ENCODE data around the gene PNCK.
"Not testable (repeated sequence)": the region's sequence is repeated elsewhere in the genome, so short reads cannot be mapped to it uniquely, and the experiment has no call there.

The PNCK gene

GRCh38 chrX:153689654-153690465 is 16.2 kb upstream of the PNCK start:
- Histone ChIP-seq H3K4me2 (ENCODE audit: low read length) (peak overlapping the region; percentile 78), H3K4me3 (ENCODE audit: low read length) (peak overlapping the region; percentile 60), H3K36me3 (ENCODE audit: insufficient read depth, low read length) (no peaks in the 10 kb centered on the region), H3K9ac (ENCODE audit: low read depth, low read length) (no peak overlapping the region), H3K4me1 (ENCODE audit: control insufficient read depth, insufficient read depth, low read length) (peaks cover 9% of the 10 kb centered on the region), H3K27me3 (ENCODE audit: control insufficient read depth, insufficient read depth, low read length) (no peaks in the 10 kb centered on the region), H3K9me3 (replicated peaks; ENCODE audit: low read length) (no peaks in the 10 kb centered on the region)

- peaks cover 9% of the 10 kb centered on the region for H3K4me1 ChIP-seq (ENCODE audit: control insufficient read depth, insufficient read depth, low read length)
- no peaks in the 10 kb centered on the region for H3K27me3 ChIP-seq (ENCODE audit: control insufficient read depth, insufficient read depth, low read length)
- no peaks in the 10 kb centered on the region for H3K9me3 ChIP-seq (replicated peaks; ENCODE audit: low read length)
- H3K9ac ChIP-seq (ENCODE audit: low read depth, low read length): no peak overlapping the region
- H3K4me3 ChIP-seq (ENCODE audit: low read length): peak overlapping the region; percentile 66
- peak overlapping the region; percentile 78 for H3K4me2 ChIP-seq (ENCODE audit: low read length)
- H3K36me3 ChIP-seq (ENCODE audit: insufficient read depth, low read length): no peaks in the 10 kb centered on the region
Observed at GRCh38 chrX:153688911-153689590, 15.4 kb upstream of the PNCK start.

GRCh38 chrX:153688506-153688905 is 14.9 kb upstream of the PNCK start:
- Histone ChIP-seq H3K36me3 (ENCODE audit: insufficient read depth, low read length) (no peaks in the 10 kb centered on the region), H3K4me2 (ENCODE audit: low read length) (peak overlapping the region; percentile 73), H3K9ac (ENCODE audit: low read depth, low read length) (peak overlapping the region; percentile 26), H3K4me1 (ENCODE audit: control insufficient read depth, insufficient read depth, low read length) (peaks cover 9% of the 10 kb centered on the region), H3K9me3 (replicated peaks; ENCODE audit: low read length) (no peaks in the 10 kb centered on the region), H3K27me3 (ENCODE audit: control insufficient read depth, insufficient read depth, low read length) (no peaks in the 10 kb centered on the region), H3K4me3 (ENCODE audit: low read length) (peak overlapping the region; percentile 66)

- Histone ChIP-seq H3K4me3 (ENCODE audit: low read length) (no peak overlapping the region), H3K9ac (ENCODE audit: low read depth, low read length) (no peak overlapping the region)
Observed at GRCh38 chrX:153688071-153688470, 14.5 kb upstream of the PNCK start.

GRCh38 chrX:153687121-153688039 is 13.8 kb upstream of the PNCK start, which contains the start of gene SLC6A8:
TSS of gene SLC6A8 (plus strand) at chrX:153687926. CDS start at chrX:153688575, 649 bp downstream.
- peak within 1 kb of the TSS; percentile 66 for H3K4me3 ChIP-seq (ENCODE audit: low read length)
- H3K27me3 ChIP-seq (ENCODE audit: control insufficient read depth, insufficient read depth, low read length): no peaks in the 10 kb centered on the region
- peak within 1 kb of the TSS; percentile 26 for H3K9ac ChIP-seq (ENCODE audit: low read depth, low read length)
- no peaks in the 10 kb centered on the region for H3K9me3 ChIP-seq (replicated peaks; ENCODE audit: low read length)
- no peaks in the 10 kb centered on the region for H3K36me3 ChIP-seq (ENCODE audit: insufficient read depth, low read length)
- H3K4me1 ChIP-seq (ENCODE audit: control insufficient read depth, insufficient read depth, low read length): peaks cover 9% of the 10 kb centered on the region
- H3K4me2 ChIP-seq (ENCODE audit: low read length): peak within 1 kb of the TSS; percentile 73

More at GRCh38 chrX:153688071-153688470, 14.5 kb upstream of the PNCK start:
- peaks cover 9% of the 10 kb centered on the region for H3K4me1 ChIP-seq (ENCODE audit: control insufficient read depth, insufficient read depth, low read length)
- H3K4me2 ChIP-seq (ENCODE audit: low read length): no peak overlapping the region
- H3K36me3 ChIP-seq (ENCODE audit: insufficient read depth, low read length): no peaks in the 10 kb centered on the region
- no peaks in the 10 kb centered on the region for H3K9me3 ChIP-seq (replicated peaks; ENCODE audit: low read length)
- H3K27me3 ChIP-seq (ENCODE audit: control insufficient read depth, insufficient read depth, low read length): no peaks in the 10 kb centered on the region

GRCh38 chrX:153686711-153687110 is 13.1 kb upstream of the PNCK start:
- H3K4me3 ChIP-seq (ENCODE audit: low read length): no peak overlapping the region
- no peak overlapping the region for H3K4me2 ChIP-seq (ENCODE audit: low read length)
- H3K9me3 ChIP-seq (replicated peaks; ENCODE audit: low read length): no peaks in the 10 kb centered on the region
- no peaks in the 10 kb centered on the region for H3K36me3 ChIP-seq (ENCODE audit: insufficient read depth, low read length)
- H3K9ac ChIP-seq (ENCODE audit: low read depth, low read length): no peak overlapping the region
- no peaks in the 10 kb centered on the region for H3K27me3 ChIP-seq (ENCODE audit: control insufficient read depth, insufficient read depth, low read length)
- peaks cover 9% of the 10 kb centered on the region for H3K4me1 ChIP-seq (ENCODE audit: control insufficient read depth, insufficient read depth, low read length)

- H3K4me1 ChIP-seq (ENCODE audit: control insufficient read depth, insufficient read depth, low read length): peaks cover 9% of the 10 kb centered on the region
- H3K9ac ChIP-seq (ENCODE audit: low read depth, low read length): no peak overlapping the region
- no peak overlapping the region for H3K4me3 ChIP-seq (ENCODE audit: low read length)
- no peaks in the 10 kb centered on the region for H3K27me3 ChIP-seq (ENCODE audit: control insufficient read depth, insufficient read depth, low read length)
- H3K36me3 ChIP-seq (ENCODE audit: insufficient read depth, low read length): no peaks in the 10 kb centered on the region
- no peak overlapping the region for H3K4me2 ChIP-seq (ENCODE audit: low read length)
- no peaks in the 10 kb centered on the region for H3K9me3 ChIP-seq (replicated peaks; ENCODE audit: low read length)
Observed at GRCh38 chrX:153685751-153686696, 12.4 kb upstream of the PNCK start.

GRCh38 chrX:153685156-153685536 is 11.5 kb upstream of the PNCK start:
- Histone ChIP-seq H3K9me3 (replicated peaks; ENCODE audit: low read length) (no peaks in the 10 kb centered on the region), H3K4me2 (ENCODE audit: low read length) (no peak overlapping the region), H3K27me3 (ENCODE audit: control insufficient read depth, insufficient read depth, low read length) (peaks cover 2% of the 10 kb centered on the region), H3K9ac (ENCODE audit: low read depth, low read length) (no peak overlapping the region), H3K36me3 (ENCODE audit: insufficient read depth, low read length) (no peaks in the 10 kb centered on the region), H3K4me1 (ENCODE audit: control insufficient read depth, insufficient read depth, low read length) (peaks cover 8% of the 10 kb centered on the region), H3K4me3 (ENCODE audit: low read length) (no peak overlapping the region)

- Histone ChIP-seq H3K4me1 (ENCODE audit: control insufficient read depth, insufficient read depth, low read length) (peaks cover 3% of the 10 kb centered on the region), H3K36me3 (ENCODE audit: insufficient read depth, low read length) (no peaks in the 10 kb centered on the region), H3K27me3 (ENCODE audit: control insufficient read depth, insufficient read depth, low read length) (peaks cover 6% of the 10 kb centered on the region), H3K4me3 (ENCODE audit: low read length) (no peak overlapping the region), H3K9ac (ENCODE audit: low read depth, low read length) (no peak overlapping the region), H3K9me3 (replicated peaks; ENCODE audit: low read length) (no peaks in the 10 kb centered on the region), H3K4me2 (ENCODE audit: low read length) (no peak overlapping the region)
Observed at GRCh38 chrX:153684467-153685155, 11.0 kb upstream of the PNCK start.

GRCh38 chrX:153683486-153683885 is 9.9 kb upstream of the PNCK start:
- H3K4me1 ChIP-seq (ENCODE audit: control insufficient read depth, insufficient read depth, low read length); H3K9me3 ChIP-seq (replicated peaks; ENCODE audit: low read length); H3K9ac ChIP-seq (ENCODE audit: low read depth, low read length); H3K36me3 ChIP-seq (ENCODE audit: insufficient read depth, low read length); H3K4me2 ChIP-seq (ENCODE audit: low read length); H3K4me3 ChIP-seq (ENCODE audit: low read length): not testable (repeated sequence)
- H3K27me3 ChIP-seq (ENCODE audit: control insufficient read depth, insufficient read depth, low read length): peaks cover 12% of the 10 kb centered on the region

Measured in skeletal muscle satellite cell (primary cell).